GM12878 (cell line): ENCODE results near the gene CTDP1. TPM values are rescaled to one million over a fixed set of nuclear protein-coding genes. Genes with fewer than 3 reads are reported as not detected.
A peak's percentile ranks its signal among the peaks of the same experiment; 100 is the strongest.

Experiments
- ATAC-seq: fragments of 200-7000 bp; cut with Tn5 transposase; 3 replicates; pipeline ENCODE4 v1.9.1; 2020; ENCODE audit warnings: mild to moderate bottlenecking, moderate library complexity
- BruUV-seq: library from RNA; stranded (reverse); fragments of 400-500 nt; replicated peaks from 2 replicates; lab custom pipeline; 2021; lab: Mats Ljungman, UMichigan
- CTCF ChIA-PET: fragments of 300-600 bp; sonication (Branson Sonifier 250); formaldehyde crosslinking; extraction: SDS; loops from one replicate; lab custom pipeline; 2021; ENCODE audit warnings: inconsistent platforms; lab: Yijun Ruan, JAX
- POLR2A ChIA-PET: fragments of 350-600 bp; formaldehyde crosslinking; extraction: SDS; loops from one replicate; lab custom pipeline; 2021; ENCODE audit warnings: inconsistent platforms; lab: Charles Lee
- RAD21 ChIA-PET: fragments of 300-600 bp; sonication (Branson Sonifier 250); formaldehyde crosslinking; loops from one replicate; lab custom pipeline; 2023; ENCODE audit warnings: antibody characterized with exemption; ENCODE audit not compliant: unreplicated experiment; lab: Charles Lee
- SMC1A ChIA-PET: fragments of 300-600 bp; sonication (Branson Sonifier 250); formaldehyde crosslinking; loops from one replicate; lab custom pipeline; 2023; ENCODE audit not compliant: unreplicated experiment, uncharacterized antibody; lab: Charles Lee
- DNase-seq: peaks from one replicate; pipeline ENCODE4 v3.0.0-alpha.2; 2011; ENCODE audit warnings: low read depth, low spot score
- FAIRE-seq: peaks from 3 replicates; lab custom pipeline; 2011; peaks lifted over from hg19 to GRCh38; lab: Jason Lieb, UNC
- H2AFZ ChIP-seq: 2 replicates; pipeline ENCODE4 v1.6.0; 2011; ENCODE audit warnings: low read depth, low read length, control low read depth; ENCODE audit not compliant: control insufficient read depth
- H3K27ac ChIP-seq: 2 replicates; pipeline ENCODE4 v1.5.1; 2011; ENCODE audit warnings: control low read depth; ENCODE audit not compliant: control insufficient read depth, insufficient read depth
- H3K27me3 ChIP-seq, 2 experiments: replicated peaks in 1 of 2; 2 replicates each; pipeline versions ENCODE4 v1.6.0 to v1.6.1; 2011; ENCODE audit warnings: low read length in 1 of 2; ENCODE audit not compliant: control insufficient read depth in 2 of 2, insufficient read depth in 2 of 2
- H3K36me3 ChIP-seq, 2 experiments: 2 replicates each; pipeline ENCODE4 v1.5.1; 2011; ENCODE audit warnings: low read length in 1 of 2; ENCODE audit not compliant: control insufficient read depth in 2 of 2, insufficient read depth in 2 of 2
- H3K4me1 ChIP-seq: 2 replicates; pipeline ENCODE4 v1.6.1; 2011; ENCODE audit warnings: mild to moderate bottlenecking, low read length, moderate library complexity, mixed read lengths; ENCODE audit not compliant: control insufficient read depth, insufficient read depth
- H3K4me2 ChIP-seq: 2 replicates; pipeline ENCODE4 v1.6.0; 2011; ENCODE audit warnings: control low read depth; ENCODE audit not compliant: control insufficient read depth, insufficient read depth
- H3K4me3 ChIP-seq: fragments of 200-600 bp; sonication (generic); 2 replicates; pipeline ENCODE4 v1.5.1; 2016
- H3K79me2 ChIP-seq: 2 replicates; pipeline ENCODE4 v1.6.0; 2011; ENCODE audit warnings: low read length; ENCODE audit not compliant: control insufficient read depth, insufficient read depth
- H3K9ac ChIP-seq: 2 replicates; pipeline ENCODE4 v1.8.0; 2011; ENCODE audit warnings: low read length, control low read depth, mixed read lengths; ENCODE audit not compliant: control insufficient read depth, insufficient read depth
- H3K9me3 ChIP-seq: replicated peaks from 3 replicates; pipeline ENCODE4 v1.5.1; 2011; ENCODE audit warnings: mild to moderate bottlenecking, low read length; ENCODE audit not compliant: control insufficient read depth, insufficient read depth
- H4K20me1 ChIP-seq: 2 replicates; pipeline ENCODE4 v1.6.0; 2011; ENCODE audit not compliant: control insufficient read depth, insufficient read depth
- ATF2 ChIP-seq: IDR thresholded peaks from 2 replicates; pipeline ENCODE4 v1.6.1; 2012; ENCODE audit warnings: low read length, inconsistent platforms
- BHLHE40 ChIP-seq, 2 experiments: fragments of 450-650 bp in 1 of 2; IDR thresholded peaks; 2 replicates each; pipeline ENCODE4 v1.6.1; 2011 to 2017; ENCODE audit warnings: low read depth in 2 of 2, borderline replicate concordance in 1 of 2, improper control_type of control experiment in 1 of 2, low read length in 1 of 2, mild to moderate bottlenecking in 1 of 2
- CBFB ChIP-seq: IDR thresholded peaks from 2 replicates; pipeline ENCODE4 v1.6.1; 2016; ENCODE audit warnings: antibody characterized with exemption, low read depth
- CREB1 ChIP-seq: IDR thresholded peaks from 2 replicates; pipeline ENCODE4 v1.6.1; 2012; ENCODE audit warnings: low read depth, mild to moderate bottlenecking, inconsistent platforms
- FOXM1 ChIP-seq: IDR thresholded peaks from 2 replicates; pipeline ENCODE4 v1.6.1; 2012; ENCODE audit warnings: low read depth, mild to moderate bottlenecking, inconsistent platforms, low read length, moderate library complexity
- GATAD2B ChIP-seq: fragments of 450-650 bp; conservative IDR thresholded peaks from 2 replicates; pipeline ENCODE4 v1.6.1; 2017; ENCODE audit warnings: low read depth, mild to moderate bottlenecking, moderate library complexity
- KDM1A ChIP-seq: fragments of 200-600 bp; sonication (generic); IDR thresholded peaks from 2 replicates; pipeline ENCODE4 v1.6.1; 2016; ENCODE audit warnings: borderline replicate concordance
- PAX5 ChIP-seq: IDR thresholded peaks from 2 replicates; pipeline ENCODE4 v1.6.1; 2011; ENCODE audit warnings: low read depth, low read length, borderline replicate concordance
- PKNOX1 ChIP-seq: fragments of 450-650 bp; IDR thresholded peaks from 2 replicates; pipeline ENCODE4 v1.6.1; 2016; ENCODE audit warnings: mild to moderate bottlenecking
- RB1 ChIP-seq: fragments of 450-650 bp; formaldehyde crosslinking; IDR thresholded peaks from 2 replicates; pipeline ENCODE4 v1.6.1; 2017; ENCODE audit warnings: mild to moderate bottlenecking, borderline replicate concordance
- RELB ChIP-seq: fragments of 450-650 bp; IDR thresholded peaks from 2 replicates; pipeline ENCODE4 v1.6.1; 2017; ENCODE audit warnings: low read depth, mild to moderate bottlenecking, moderate library complexity
- STAT3 ChIP-seq: IDR thresholded peaks from 2 replicates; pipeline ENCODE4 v1.6.1; 2011; ENCODE audit warnings: low read depth, low read length, improper control_type of control experiment
- SUPT20H ChIP-seq: IDR thresholded peaks from 2 replicates; pipeline ENCODE4 v1.6.1; 2011; ENCODE audit warnings: low read depth, mild to moderate bottlenecking, low read length, moderate library complexity, borderline replicate concordance; ENCODE audit not compliant: control insufficient read depth
- WRNIP1 ChIP-seq: IDR thresholded peaks from 2 replicates; pipeline ENCODE4 v1.6.1; 2011; ENCODE audit warnings: low read depth, low read length, improper control_type of control experiment, borderline replicate concordance
- ZBTB4 ChIP-seq: fragments of 450-650 bp; formaldehyde crosslinking; IDR thresholded peaks from 2 replicates; pipeline ENCODE4 v1.4.0; 2022; ENCODE audit warnings: mild to moderate bottlenecking, moderate library complexity
- ZNF274 ChIP-seq: IDR thresholded peaks from one replicate; pipeline ENCODE4 v1.8.0; 2011; ENCODE audit not compliant: insufficient read length, insufficient read depth
- ZNF622 ChIP-seq: fragments of 450-650 bp; IDR thresholded peaks from 2 replicates; pipeline ENCODE4 v1.6.1; 2017; ENCODE audit warnings: mild to moderate bottlenecking, inconsistent platforms
- ZZZ3 ChIP-seq: IDR thresholded peaks from 2 replicates; pipeline ENCODE4 v1.6.1; 2011; ENCODE audit warnings: low read depth; ENCODE audit not compliant: control insufficient read depth, insufficient read length
- WGBS: methylation state at CpG from one replicate; pipeline ENCODE4 v1.1.6; 2016; ENCODE audit warnings: low lambda C conversion rate; ENCODE audit not compliant: insufficient replicate concordance, insufficient coverage; ENCODE audit errors: missing lambda C conversion rate; 5-methylcytosine and 5-hydroxymethylcytosine counted together
- in situ Hi-C: fragments of 300-500 bp; cut with MboI; formaldehyde crosslinking; loops from 9 replicates; pipeline ENCODE4 v1.14.3; 2018; ENCODE audit warnings: mixed read lengths
- intact Hi-C: fragments of 100-400 bp; cut with micrococcal nuclease; formaldehyde crosslinking; loops from one replicate; pipeline ENCODE4 v1.14.2; 2022; ENCODE audit not compliant: unreplicated experiment
- polyA plus RNA-seq, 11 experiments: library from polyadenylated mRNA; depleted of rRNA in 4 of 11; unstranded in 6 of 11; stranded (reverse) in 5 of 11; fragments of >200 nt; fragmentation: Nextera tagmentation in 4 of 11; fragmentation: Illumina TruSeq in 1 of 11; extraction: Ambion mirVana in 4 of 11; extraction: Trizol in 1 of 11; gene quantifications; 1 replicate in 1 of 11; 2 replicates in 10 of 11; pipeline versions ENCODE4 v1.2.1 to v1.2.3, GENCODE V29; 2011 to 2016; ENCODE audit warnings: inconsistent platforms in 2 of 11, missing spikeins in 2 of 11, low read depth in 1 of 11
- total RNA-seq, 4 experiments: library from RNA; depleted of rRNA in 3 of 4; stranded (reverse); fragments of >200 nt in 3 of 4; fragmentation: Illumina TruSeq in 1 of 4; extraction: Trizol in 1 of 4; gene quantifications; 2 replicates each; pipeline versions ENCODE4 v1.2.1 to v1.2.3, GENCODE V29; 2013 to 2021

Gene CTDP1
- total and polyA plus RNA-seq, 10 of the 15 experiments (the other 5 are each of a cell fraction or from before 2014, with no cell fraction given), result 0.32 to 31.3 (median 8.8) TPM

GRCh38 chr18:79726721-79727120, 47.1 kb downstream of the CTDP1 start (continued):
- TF ChIP-seq PKNOX1 (no peak), RB1 (no peak), FOXM1 (0 out of 2 replicates have a peak, but pooled peaks have one; percentile 4), STAT3 (no peak)

- SMC1A ChIA-PET, result no interaction called here
- Histone ChIP-seq H3K9me3 (peaks cover 19% of the 10 kb centered on the region), H3K79me2 (no peaks in the 10 kb centered on the region), H3K36me3 (peaks cover 30 to 36% of the 10 kb centered on the region in 2 experiments), H3K4me1 (no peaks in the 10 kb centered on the region), H2AFZ (no peak overlapping the region), H3K4me2 (no peak overlapping the region), H4K20me1 (no peaks in the 10 kb centered on the region), H3K27ac (no peak overlapping the region), H3K4me3 (no peak overlapping the region), H3K27me3 (no peaks in the 10 kb centered on the region), H3K9ac (no peak overlapping the region)
- POLR2A ChIA-PET, result no interaction called here
- WGBS, result 94% methylated on average over 11 of the region's 33 CpGs
- FAIRE-seq, result no peak
- intact Hi-C loops (no loop called here), in situ Hi-C loops (no loop called here)
- no peak for DNase-seq
- no peak for ATAC-seq
- CTCF ChIA-PET, result no interaction called here
- TSS peak; percentile 19 for BruUV-seq
- RAD21 ChIA-PET, result no interaction called here
- TF ChIP-seq WRNIP1, result no peak
- no peak for TF ChIP-seq ZBTB4 (CRISPR knock-in tag)
- TF ChIP-seq BHLHE40 (IDR thresholded peaks at IDR 0.05; ENCODE audit: borderline replicate concordance in 1 of 2, low read depth in 2 of 2, low read length in 1 of 2), result no peak
- TF ChIP-seq KDM1A, result no peak
- TF ChIP-seq ZZZ3, result no peak
- no peak for TF ChIP-seq GATAD2B
- TF ChIP-seq PAX5, result no peak
- TF ChIP-seq ZNF622, result no peak
- TF ChIP-seq CREB1, result no peak
- no peak for TF ChIP-seq CBFB
- TF ChIP-seq ZNF274, result no peak
- no peak for TF ChIP-seq SUPT20H
- TF ChIP-seq RELB, result no peak
- no peak for TF ChIP-seq ATF2
Observed at GRCh38 chr18:79727211-79727610, 47.6 kb downstream of the CTDP1 start.
